CD4-positive, alpha-beta T cell treated with Interleukin-17A for 4 hours (primary cell): ENCODE results near the gene C3orf62.
"Not testable (repeated sequence)": the region's sequence is repeated elsewhere in the genome, so short reads cannot be mapped to it uniquely, and the experiment has no call there.

Source experiments
- DNase-seq: peaks from one replicate; pipeline ENCODE4 v3.0.0-alpha.2; 2020; ENCODE audit warnings: mixed read lengths

Gene C3orf62

DNA sequence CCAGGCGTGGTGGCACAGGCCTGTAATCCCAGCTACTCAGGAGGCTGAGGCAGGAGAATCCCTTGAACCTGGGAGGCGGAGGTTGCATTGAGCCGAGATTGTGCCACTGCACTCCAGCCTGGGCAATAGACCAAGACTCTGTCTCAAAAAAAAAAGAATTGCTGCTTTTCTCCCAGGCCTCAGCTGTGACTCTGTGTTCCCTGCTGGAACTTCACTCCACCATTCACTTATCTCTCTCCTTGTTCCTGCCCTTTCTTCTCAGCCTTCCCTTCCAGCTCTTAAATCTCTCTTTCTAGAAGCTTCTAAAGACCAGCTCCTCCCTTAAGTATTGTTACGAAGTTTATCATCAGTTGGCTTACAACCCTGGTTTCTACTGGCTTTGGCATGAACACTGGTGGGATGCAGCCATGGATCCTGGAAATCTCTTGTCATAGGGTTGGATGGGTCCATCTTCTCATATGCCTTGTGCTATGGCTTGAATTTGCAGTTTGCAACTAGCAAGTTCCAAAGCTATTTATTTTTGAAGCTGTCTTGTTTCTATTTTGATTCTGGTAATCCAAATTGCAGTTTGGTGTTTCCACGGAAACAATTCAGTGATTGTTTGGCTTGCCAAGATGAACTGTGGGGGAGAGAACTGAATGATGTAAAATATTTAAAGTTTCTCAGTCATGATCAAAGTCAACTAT is 10.5 kb downstream of the C3orf62 start:
- no peak for DNase-seq

DNA sequence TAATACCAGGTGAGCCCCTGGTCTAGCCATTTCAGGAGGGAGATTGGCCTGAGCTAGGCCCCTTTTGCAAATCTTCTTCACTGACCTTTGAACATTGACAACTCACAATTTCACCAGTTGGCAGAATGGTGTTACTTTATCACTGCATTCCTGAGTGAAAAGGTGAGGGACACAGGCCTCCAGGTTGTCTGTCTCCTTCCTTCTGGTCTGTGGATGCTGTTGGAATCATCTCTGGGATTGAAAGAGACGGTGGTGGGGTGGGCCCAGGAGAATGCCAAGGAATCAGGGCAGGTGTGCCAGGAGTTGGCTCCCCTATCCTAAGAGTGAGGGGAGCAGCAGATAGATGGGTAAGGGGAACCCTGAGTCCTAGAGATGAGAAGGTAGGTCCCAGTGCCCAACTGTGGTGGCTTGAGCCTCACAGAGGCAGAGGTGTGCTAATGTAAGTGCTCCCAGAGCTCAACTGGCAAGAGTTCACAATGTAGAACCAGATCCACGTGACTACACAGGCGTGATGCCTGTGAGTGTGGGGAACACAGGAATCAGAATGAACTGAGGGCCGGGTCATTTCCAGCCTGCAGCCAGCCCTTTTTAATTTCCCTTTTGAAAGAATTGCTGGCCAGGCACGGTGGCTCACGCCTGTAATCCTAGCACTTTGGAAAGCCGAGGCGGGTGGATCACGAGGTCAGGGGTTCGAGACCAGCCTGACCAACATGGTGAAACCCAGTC is 11.2 kb downstream of the C3orf62 start:
- no peak for DNase-seq

DNA sequence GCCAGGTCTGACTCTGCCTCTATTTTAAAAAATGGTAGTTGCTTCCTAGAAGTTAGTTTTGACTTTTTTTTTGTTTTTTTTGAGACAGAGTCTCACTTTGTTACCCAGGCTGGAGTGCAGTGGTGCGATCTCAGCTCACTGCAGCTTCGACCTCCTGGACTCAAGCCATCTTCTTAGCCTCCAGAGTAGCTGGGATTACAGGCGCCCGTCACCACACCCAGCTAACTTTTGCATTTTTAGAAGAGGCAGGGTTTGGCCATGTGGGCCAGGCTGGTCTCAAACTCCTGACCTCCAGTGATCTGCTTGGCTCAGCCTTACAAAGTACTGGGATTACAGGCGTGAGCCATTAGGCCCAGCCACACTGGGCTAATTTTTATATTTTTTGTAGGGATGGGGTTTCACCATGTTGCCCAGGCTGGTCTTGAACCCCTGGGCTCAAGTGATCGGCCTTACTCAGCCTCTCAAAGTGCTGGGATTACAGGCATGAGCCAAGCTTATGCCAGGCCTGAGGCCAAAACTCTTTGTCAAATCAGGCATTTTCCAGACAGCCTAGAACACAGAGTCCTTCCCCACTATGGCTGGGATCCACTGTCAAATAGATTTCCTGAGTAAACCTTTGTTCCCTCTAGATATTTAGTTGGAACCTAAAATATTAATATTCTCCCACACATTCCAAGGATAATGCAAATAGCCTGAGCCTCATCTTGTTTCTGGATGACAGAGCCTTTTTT is 13.7 kb downstream of the C3orf62 start:
- no peak for DNase-seq

DNA sequence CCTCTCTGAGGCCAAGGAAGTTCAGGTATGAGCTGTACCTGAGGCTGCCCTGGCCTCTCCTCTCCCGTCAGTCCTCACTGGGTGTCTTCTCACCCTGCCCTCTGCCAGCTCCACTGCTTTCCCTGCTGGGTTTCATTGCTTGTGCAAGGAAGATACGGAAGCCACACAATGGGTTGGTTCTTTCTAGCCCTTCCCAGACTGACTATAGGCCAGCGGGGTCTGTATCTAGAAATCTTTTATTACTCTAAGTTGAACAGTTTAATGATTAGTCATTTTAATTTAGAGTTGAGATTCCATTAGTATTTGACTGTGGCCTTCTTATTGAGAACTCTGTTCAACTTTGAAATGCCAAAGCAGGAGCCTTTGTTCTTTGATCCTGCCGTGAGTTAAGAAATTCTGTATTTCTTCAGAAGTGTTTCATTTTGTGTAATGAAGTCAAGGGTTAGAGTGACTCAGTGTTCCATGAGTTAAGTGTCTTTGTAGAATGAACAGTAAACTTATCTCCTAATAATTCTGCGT is 16.2 kb downstream of the C3orf62 start:
- no peak for DNase-seq

DNA sequence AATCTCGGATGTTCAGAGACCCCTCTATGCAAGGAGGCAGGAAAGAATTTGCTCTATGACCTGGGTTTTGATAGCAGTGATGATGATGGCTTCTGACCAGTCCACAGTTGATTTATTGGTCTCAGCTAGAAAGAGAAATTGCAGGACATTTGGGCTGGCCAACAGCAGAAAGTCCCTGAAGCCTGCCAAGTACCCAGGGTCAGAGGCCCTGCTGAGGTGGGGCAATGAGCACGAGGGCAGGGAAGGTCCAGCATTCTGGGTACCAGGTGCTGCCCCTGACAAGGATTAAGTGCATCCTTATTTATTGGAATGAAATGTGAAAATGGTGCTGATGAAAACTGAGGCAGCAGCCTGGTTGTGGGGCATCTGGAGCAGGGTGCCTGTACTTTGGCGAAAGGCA is 19.8 kb downstream of the C3orf62 start:
- no peak for DNase-seq

DNA sequence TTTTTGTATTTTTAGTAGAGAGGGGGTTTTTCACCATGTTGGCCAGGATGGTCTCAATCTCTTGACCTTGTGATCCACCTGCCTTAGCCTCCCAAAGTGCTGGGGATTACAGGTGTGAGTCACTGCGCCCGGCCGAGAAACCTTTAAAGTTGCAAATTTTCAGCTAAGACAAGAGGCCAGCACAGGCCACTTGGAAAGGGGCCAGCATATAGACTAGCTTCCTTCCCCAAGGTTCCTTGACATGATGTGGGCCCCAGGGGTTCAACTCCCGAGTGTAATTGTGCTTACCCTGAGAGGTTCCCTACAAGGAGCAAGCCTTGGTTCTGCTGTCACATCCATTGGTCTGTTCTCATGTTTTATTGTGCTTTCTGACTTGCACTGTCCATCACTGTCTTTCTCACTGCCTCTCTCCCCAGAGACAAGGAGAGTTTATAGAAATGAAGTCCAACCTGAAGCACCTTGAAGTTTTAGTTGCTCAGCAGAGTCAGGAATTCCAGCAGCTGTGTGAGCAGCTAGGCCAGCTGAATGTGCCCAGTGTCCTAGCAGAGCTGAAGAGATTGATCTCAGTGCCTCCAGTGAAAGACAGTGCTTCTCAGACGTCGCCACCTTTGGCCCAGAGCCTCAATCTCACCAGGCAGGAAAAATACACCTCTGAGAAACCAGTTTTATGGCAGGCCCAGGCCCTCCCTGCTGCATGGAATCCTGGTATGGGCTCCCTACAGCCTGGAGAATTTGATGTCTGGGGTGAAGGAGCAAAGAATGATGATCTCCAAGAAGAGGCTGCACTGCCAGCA is 21.1 kb downstream of the C3orf62 start:
- DNase-seq = no peak

DNA sequence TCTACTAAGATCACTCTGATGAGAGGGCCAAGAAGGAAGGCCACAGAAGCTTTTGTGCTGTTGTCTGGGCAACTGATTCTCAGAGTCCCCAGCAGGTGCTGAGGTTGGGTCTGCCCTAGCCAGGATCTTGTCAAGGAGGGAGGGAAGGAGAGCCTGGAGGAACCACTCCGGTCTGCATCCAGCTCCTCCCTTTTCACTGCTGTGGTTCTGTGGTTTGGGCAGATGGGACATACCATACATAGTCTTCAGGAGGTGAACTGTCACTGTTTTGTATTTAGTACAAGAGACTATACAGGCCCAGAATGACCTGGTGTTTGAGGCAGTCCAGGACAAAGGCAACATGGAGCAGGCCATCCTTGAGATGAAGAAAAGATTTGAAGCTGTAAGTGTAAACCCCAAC is 21.9 kb downstream of the C3orf62 start:
- DNase-seq = no peak

DNA sequence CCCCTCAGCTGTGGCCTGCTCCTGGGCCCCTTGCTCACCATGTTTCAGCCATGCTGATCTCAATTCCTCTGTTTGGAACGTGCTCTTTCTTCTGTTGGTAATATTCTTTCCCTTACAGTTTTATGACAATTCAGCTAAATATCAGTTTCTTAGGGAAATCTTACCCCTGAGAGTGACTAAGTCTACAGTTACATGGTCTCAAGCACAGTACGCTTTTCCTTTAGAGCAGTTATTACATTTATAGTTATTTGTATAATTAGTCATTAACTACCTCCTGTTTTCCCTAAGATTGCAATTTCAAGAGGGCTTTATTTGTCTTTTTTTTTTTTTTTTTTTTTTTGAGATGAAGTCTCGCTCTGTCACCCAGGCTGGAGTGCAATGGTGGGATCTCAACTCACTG is 23.5 kb downstream of the C3orf62 start:
- no peak for DNase-seq

DNA sequence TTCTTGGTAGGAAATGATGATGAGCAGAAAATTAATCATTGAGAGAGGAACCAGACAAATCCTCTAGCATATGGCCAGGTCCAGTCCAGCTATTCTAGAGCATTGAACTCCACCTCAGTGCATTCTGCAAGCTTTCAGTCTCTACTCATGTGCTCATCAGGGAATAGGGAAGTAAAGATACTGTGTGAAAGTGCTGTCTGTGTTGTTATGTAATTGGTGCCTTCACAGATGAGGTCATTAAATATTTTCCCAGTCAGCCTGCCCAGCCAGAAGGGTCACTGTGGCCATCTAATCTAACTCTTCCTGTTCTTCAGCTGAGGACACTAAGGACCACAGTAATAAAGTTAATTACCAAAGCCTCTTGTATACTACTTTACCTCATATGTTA is 28.2 kb downstream of the C3orf62 start:
- DNase-seq = no peak

DNA sequence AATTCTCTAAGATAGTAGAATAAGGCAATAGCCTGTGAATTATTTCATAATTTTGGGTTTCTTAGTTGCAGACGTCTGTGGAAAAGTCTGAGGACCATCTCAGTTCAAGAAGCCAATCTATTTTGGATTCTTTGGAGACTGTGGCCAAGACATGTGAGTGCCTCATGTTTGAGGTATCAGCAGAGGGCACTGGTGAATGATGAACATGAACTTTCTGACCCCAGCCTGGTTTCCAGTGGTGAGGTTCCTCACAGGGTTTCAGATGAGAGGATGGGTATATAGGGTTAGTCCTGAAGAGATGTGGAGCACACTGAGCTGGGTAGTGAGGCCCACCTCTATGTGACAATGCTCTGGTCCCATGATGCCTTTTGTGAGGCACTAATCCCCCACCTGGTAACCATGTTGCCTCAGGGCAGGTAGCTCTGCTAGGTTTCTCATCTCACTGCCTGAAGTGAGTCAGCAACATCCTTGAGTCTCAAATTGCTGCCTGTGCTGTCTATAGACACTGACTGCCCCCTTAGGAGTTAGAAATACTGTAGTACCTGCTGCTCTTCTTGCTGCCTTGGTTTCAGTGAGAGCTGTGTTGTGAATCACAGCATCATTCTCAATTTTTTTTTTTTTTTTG is 32.3 kb downstream of the C3orf62 start:
- DNase-seq = no peak

DNA sequence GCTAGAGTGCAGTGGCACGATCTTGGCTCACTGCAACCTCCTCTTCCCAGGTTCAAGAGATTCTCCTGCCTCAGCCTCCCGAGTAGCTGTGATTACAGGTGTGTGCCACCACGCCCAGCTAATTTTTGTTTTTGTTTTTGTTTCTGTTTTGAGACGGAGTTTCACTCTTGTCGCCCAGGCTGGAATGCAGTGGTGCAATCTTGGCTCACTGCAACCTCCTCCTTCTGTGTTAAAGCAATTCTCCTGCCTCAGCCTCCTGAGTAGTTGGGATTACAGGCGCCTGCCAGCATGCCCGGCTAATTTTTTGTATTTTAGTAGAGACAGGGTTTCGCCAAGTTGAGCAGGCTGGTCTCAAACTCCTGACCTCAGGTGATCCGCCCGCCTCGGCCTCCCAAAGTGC is 36.9 kb downstream of the C3orf62 start:
- DNase-seq = not testable (repeated sequence)

DNA sequence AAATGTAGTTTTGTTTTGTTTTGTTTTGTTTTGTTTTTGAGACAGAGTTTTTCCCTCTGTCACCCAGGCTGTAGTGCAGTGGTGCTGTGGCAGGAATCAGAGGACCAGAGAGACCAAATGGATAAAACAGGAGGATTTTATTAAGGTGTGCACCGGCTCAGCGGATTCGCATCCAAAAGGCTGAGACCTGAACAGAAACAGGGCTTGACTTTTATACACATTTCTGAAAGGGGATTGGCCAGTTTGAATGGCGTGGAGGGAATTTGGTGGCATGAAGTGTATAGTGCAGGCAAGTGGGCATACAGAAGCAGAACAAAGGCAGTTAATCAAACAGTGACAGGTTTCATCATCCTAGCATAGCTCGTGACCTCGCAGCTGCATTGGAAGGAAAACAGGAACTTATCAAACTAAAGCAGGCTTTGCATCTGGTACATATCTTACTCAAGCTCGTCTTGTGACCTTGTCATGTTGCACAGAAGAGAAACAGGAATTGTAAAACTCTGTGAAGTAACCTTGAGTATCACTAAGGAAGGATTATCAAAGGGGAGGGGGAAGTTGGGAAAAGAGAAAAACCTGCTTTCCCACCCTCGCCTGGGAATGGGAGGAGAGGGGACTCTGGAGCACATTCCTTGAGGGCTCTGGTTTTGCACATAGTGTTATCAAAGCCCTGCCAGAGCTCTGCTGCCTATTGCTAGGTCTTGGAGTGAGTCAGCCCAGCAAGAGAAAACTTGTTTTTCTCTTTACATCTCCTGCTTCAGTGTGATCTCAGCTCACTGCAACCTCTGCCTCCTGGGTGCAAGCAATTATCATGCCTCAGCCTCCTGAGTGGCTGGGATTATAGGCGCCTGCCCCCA is 38.5 kb downstream of the C3orf62 start:
- no peak for DNase-seq

DNA sequence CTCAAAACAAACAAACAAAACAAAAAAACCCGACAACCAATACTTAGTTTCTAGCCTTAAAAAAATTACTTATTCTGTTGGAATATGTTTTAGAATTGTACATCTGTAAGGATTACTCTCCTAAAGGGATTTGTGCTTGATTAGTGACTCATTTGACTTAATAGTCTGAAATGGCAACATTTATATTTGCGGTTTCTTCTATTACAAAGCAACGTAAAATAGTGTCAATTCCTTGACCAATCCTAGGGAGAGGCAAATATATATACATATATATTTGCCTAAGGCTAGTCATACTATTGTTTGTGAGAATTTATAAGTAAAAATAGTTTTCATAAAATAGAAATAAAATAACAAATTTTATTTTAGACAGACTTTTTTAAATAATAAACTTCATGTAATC is 39.7 kb downstream of the C3orf62 start:
- DNase-seq = no peak

DNA sequence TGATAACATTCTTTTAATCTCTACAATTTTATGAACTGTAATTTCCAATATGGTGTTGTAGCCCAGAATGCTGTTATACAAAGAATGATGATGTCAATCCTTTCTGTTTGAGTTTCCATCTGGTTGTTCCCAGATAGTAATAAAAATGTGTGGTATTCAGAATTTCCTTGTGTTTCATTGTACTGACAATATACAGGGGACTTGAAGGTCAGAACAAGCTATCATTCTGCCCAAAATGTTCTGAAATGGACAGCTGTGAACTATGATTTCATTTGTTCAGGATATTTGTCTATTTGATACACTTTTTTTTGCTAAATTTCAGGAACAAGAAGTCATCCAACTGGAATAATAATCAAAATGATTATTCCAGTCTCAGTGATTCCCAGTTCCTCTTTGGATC is 40.8 kb downstream of the C3orf62 start:
- DNase-seq = no peak

DNA sequence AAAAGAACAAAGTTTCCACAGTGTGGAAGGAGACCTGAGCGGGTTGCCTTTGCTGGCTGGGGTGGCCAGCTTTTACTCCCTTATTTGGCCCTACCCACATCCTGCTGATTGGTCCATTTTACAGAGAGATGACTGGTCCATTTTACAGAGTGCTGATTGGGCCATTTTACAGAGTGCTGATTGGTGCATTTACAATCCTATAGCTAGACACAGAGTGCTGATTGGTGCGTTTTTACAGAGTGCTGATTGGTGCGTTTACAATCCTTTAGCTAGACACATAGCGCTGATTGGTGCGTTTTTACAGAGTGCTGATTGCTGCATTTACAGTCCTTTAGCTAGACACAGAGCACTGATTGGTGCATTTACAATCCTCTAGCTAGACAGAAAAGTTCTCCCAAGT is 48.2 kb downstream of the C3orf62 start:
- not testable (repeated sequence) for DNase-seq

DNA sequence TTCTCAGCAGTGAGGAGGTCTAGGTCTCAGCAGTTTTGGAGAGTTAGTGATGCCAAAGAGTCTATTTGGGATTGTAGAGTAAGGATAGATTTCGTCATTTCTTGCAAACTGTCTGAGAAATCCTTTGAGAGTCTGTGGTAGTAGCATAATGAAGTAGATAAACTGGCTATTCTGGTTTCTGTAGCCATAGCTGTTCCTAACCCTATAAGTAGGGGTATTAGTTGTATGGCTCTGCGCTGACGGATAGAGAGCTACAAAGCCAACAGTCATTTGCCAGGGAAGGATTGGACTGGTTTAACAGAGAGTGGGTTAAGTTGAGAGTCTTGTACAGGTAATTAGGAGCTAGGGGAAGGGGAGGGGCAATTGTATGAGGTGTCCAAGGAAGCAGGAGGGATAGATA is 55.0 kb downstream of the C3orf62 start:
- DNase-seq = no peak

DNA sequence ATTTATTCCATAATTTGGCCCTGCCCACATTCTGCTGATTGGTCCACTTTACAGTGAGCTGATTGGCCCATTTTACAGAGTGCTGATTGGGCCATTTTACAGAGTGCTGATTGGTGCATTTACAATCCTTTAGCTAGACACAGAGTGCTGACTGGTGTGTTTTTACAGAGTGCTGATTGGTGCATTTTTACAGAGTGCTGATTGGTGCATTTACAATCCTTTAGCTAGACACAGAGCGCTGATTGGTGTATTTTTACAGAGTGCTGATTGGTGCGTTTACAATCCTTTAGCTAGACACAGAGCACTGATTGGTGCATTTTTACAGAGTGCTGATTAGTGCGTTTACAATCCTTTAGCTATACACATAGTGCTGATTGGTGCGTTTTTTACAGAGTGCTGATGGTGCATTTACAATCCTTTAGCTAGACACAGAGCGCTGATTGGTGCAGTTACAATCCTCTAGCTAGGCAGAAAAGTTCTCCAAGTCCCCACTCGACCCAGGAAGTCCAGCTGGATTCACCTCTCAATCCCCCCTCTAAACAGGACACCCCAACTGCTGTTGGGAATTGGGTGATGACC is 56.0 kb downstream of the C3orf62 start:
- DNase-seq = not testable (repeated sequence)

DNA sequence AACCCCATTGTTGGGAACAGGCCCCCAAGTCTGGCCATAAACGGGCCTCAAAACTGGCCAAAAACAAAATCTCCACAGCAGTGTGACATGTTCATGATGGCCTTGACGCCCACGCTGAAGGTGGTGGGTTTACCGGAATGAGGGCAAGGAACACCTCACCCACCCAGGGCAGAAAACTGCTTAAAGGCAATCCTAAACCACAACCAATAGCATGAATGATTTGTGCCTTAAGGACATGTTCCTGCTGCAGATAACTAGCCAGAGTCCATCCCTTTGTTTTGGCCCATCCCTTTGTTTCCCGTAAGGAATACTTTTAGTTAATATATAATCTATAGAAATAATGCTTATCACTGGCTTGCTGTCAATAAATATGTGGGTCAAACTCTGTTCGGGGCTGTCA is 57.9 kb downstream of the C3orf62 start:
- no peak for DNase-seq
